Activated CD8-positive, alpha-beta T cell treated with anti-CD3 and anti-CD28 coated beads for 36 hours (primary cell): Measurements from ENCODE around the gene TMEM125. TPM values are rescaled to one million over a fixed set of nuclear protein-coding genes. Genes with fewer than 3 reads are reported as not detected.

Experiments used
- ATAC-seq: fragments of 200-7000 bp; cut with Tn5 transposase; one replicate; pipeline ENCODE4 v1.10.0; 2021; ENCODE audit warnings: mild to moderate bottlenecking, moderate library complexity
- CTCF ChIA-PET: fragments of 350-600 bp; sonication (Branson Sonifier 250); formaldehyde crosslinking; loops from one replicate; lab custom pipeline; 2021; ENCODE audit warnings: antibody characterized with exemption; lab: Charles Lee
- POLR2A ChIA-PET: fragments of 350-600 bp; sonication (Branson Sonifier 250); formaldehyde crosslinking; loops from one replicate; lab custom pipeline; 2021; ENCODE audit warnings: antibody characterized with exemption; lab: Charles Lee
- DNase-seq: peaks from one replicate; pipeline ENCODE4 v3.0.0-alpha.2; 2020
- H3K27ac Mint-ChIP-seq: one replicate; pipeline ENCODE4 v1.8.0; 2021; ENCODE audit warnings: mild to moderate bottlenecking, mixed read lengths
- H3K27me3 Mint-ChIP-seq: one replicate; pipeline ENCODE4 v1.8.0; 2021; ENCODE audit warnings: mixed read lengths
- H3K36me3 Mint-ChIP-seq: one replicate; pipeline ENCODE4 v1.8.0; 2021; ENCODE audit warnings: low read depth, mixed read lengths
- H3K4me1 Mint-ChIP-seq: one replicate; pipeline ENCODE4 v1.8.0; 2021; ENCODE audit warnings: low read depth, mixed read lengths
- H3K4me3 Mint-ChIP-seq: one replicate; pipeline ENCODE4 v1.8.0; 2021; ENCODE audit warnings: mild to moderate bottlenecking, moderate library complexity, mixed read lengths
- H3K9me3 Mint-ChIP-seq: one replicate; pipeline ENCODE4 v1.8.0; 2021; ENCODE audit warnings: mixed read lengths
- CTCF ChIP-seq: fragments of 200-600 bp; IDR thresholded peaks from one replicate; pipeline ENCODE4 v1.8.0; 2022; ENCODE audit warnings: antibody characterized with exemption, mild to moderate bottlenecking
- intact Hi-C: fragments of 100-400 bp; cut with micrococcal nuclease; formaldehyde crosslinking; loops from one replicate; pipeline ENCODE4 v1.10.0; 2022
- total RNA-seq, 2 experiments: library from RNA; stranded (reverse); gene quantifications; one replicate each; pipeline ENCODE4 v1.2.3, GENCODE V29; 2021

TMEM125 gene
- total RNA-seq, 2 experiments from 2014 or later, result 0.81 TPM; not detected in 1

- ATAC-seq, result no peak
- no peaks in the 10 kb centered on the region for H3K36me3 Mint-ChIP-seq
- H3K9me3 Mint-ChIP-seq, result no peaks in the 10 kb centered on the region
- H3K4me3 Mint-ChIP-seq, result no peak overlapping the region
- H3K27ac Mint-ChIP-seq, result no peak overlapping the region
- ChIA-PET CTCF (no interaction called here), POLR2A (interaction anchor here (0.7 kb wide), 1 partner anchor 425 kb away, joined by 3 read pairs; no protein-coding TSS in a partner anchor)
- intact Hi-C loops, result no loop called here
- no peaks in the 10 kb centered on the region for H3K27me3 Mint-ChIP-seq
- peaks cover 14% of the 10 kb centered on the region for H3K4me1 Mint-ChIP-seq
- no peak for DNase-seq
- no peak for TF ChIP-seq CTCF
Observed at GRCh38 chr1:43299101-43299500, 29.3 kb downstream of the TMEM125 start.

- TF ChIP-seq CTCF, result no peak
- CTCF ChIA-PET, result no interaction called here
- Mint-ChIP-seq H3K27me3 (no peaks in the 10 kb centered on the region), H3K4me1 (peaks cover 9% of the 10 kb centered on the region), H3K9me3 (no peaks in the 10 kb centered on the region), H3K27ac (no peak within 1 kb of the TSS), H3K4me3 (no peak within 1 kb of the TSS), H3K36me3 (no peaks in the 10 kb centered on the region)
- intact Hi-C loops, result no loop called here
- ATAC-seq (no peak), DNase-seq (no peak)
- POLR2A ChIA-PET, result no interaction called here
Observed at GRCh38 chr1:43300378-43301094, 30.8 kb downstream of the TMEM125 start, which contains the start of gene TIE1. TIE1 (plus strand) TSS chr1:43300982; CDS start chr1:43301072, 90 bp downstream.

GRCh38 chr1:43302201-43302600, 32.4 kb downstream of the TMEM125 start:
- POLR2A ChIA-PET, result no interaction called here
- DNase-seq, result no peak
- Mint-ChIP-seq H3K27me3 (no peaks in the 10 kb centered on the region), H3K27ac (no peak overlapping the region), H3K9me3 (no peaks in the 10 kb centered on the region), H3K36me3 (no peaks in the 10 kb centered on the region), H3K4me3 (no peak overlapping the region), H3K4me1 (no peaks in the 10 kb centered on the region)
- ATAC-seq, result no peak
- CTCF ChIA-PET, result no interaction called here
- no peak for TF ChIP-seq CTCF
- intact Hi-C loops, result no loop called here

GRCh38 chr1:43302721-43303470, 33.1 kb downstream of the TMEM125 start:
- POLR2A ChIA-PET, result no interaction called here
- CTCF ChIA-PET, result interaction anchor here (1.0 kb wide), 1 partner anchor 76 kb away, joined by 3 read pairs; no protein-coding TSS in a partner anchor

More at GRCh38 chr1:43302721-43303470, 33.1 kb downstream of the TMEM125 start:
- no peak overlapping the region for H3K27ac Mint-ChIP-seq
- no peak overlapping the region for H3K4me3 Mint-ChIP-seq
- H3K4me1 Mint-ChIP-seq, result no peaks in the 10 kb centered on the region
- DNase-seq, result no peak
- no peaks in the 10 kb centered on the region for H3K27me3 Mint-ChIP-seq
- ATAC-seq, result no peak
- intact Hi-C loops, result no loop called here
- H3K36me3 Mint-ChIP-seq, result no peaks in the 10 kb centered on the region
- H3K9me3 Mint-ChIP-seq, result no peaks in the 10 kb centered on the region
- TF ChIP-seq CTCF, result no peak
